Breast epithelium (tissue), 4 donors: Measurements from ENCODE around the gene SOD2. TPM values are rescaled to one million over a fixed set of nuclear protein-coding genes. Genes with fewer than 3 reads are reported as not detected.

Experiments used
- DNase-seq, 2 donors: peaks; one replicate each; pipeline ENCODE4 v3.0.0-alpha.2; 2019; ENCODE audit warnings: low spot score in 2 of 2
- H3K27ac ChIP-seq, 2 donors: fragments of 200-600 bp; sonication (generic) in 1 of 2; one replicate each; pipeline ENCODE4 v1.5.1; 2016 to 2019; ENCODE audit warnings: mild to moderate bottlenecking in 1 of 2
- H3K27me3 ChIP-seq, 2 donors: fragments of 200-600 bp; sonication (generic) in 1 of 2; one replicate each; pipeline versions ENCODE4 v1.5.1 to v1.6.0; 2017 to 2019; ENCODE audit warnings: control low read depth in 1 of 2, mild to moderate bottlenecking in 1 of 2
- H3K36me3 ChIP-seq: fragments of 200-600 bp; one replicate; pipeline ENCODE4 v1.5.1; 2019
- H3K4me1 ChIP-seq, 2 donors: fragments of 200-600 bp; sonication (generic); one replicate each; pipeline ENCODE4 v1.5.1; 2016 to 2019; ENCODE audit warnings: control low read depth in 1 of 2
- H3K4me3 ChIP-seq, 3 donors: fragments of 200-600 bp; sonication (generic); 1 replicate in 2 of 3; 2 replicates in 1 of 3; pipeline ENCODE4 v1.5.1; 2016 to 2019; ENCODE audit warnings: mild to moderate bottlenecking in 3 of 3, moderate library complexity in 2 of 3
- H3K9me3 ChIP-seq, 2 donors: fragments of 200-600 bp; sonication (generic) in 1 of 2; one replicate each; pipeline ENCODE4 v1.5.1; 2016 to 2019; ENCODE audit warnings: control low read depth in 1 of 2
- CTCF ChIP-seq, 3 donors: fragments of 450-650 bp; IDR thresholded peaks; one replicate each; pipeline ENCODE4 v1.5.1; 2016 to 2017; ENCODE audit warnings: antibody characterized with exemption in 3 of 3, mild to moderate bottlenecking in 3 of 3, moderate library complexity in 3 of 3
- POLR2A ChIP-seq: fragments of 450-650 bp; IDR thresholded peaks from one replicate; pipeline ENCODE4 v1.6.1; 2016; ENCODE audit warnings: antibody characterized with exemption, mild to moderate bottlenecking, moderate library complexity
- POLR2AphosphoS5 ChIP-seq, 3 donors: sonication (generic); formaldehyde crosslinking; IDR thresholded peaks; one replicate each; pipeline ENCODE4 v1.6.1; 2017; ENCODE audit warnings: antibody characterized with exemption in 3 of 3
- intact Hi-C: fragments of 100-400 bp; cut with DNase I; formaldehyde crosslinking; loops from one replicate; pipeline ENCODE4 v1.15.1; 2023; ENCODE audit warnings: low total_unique reads
- total RNA-seq, 3 donors: library from RNA; depleted of rRNA; stranded (reverse); fragments of >200 nt; gene quantifications; one replicate each; pipeline ENCODE4 v1.1.0, GENCODE V29; 2016

SOD2 gene
- total RNA-seq, 3 donors from 2014 or later = 999 to 1,273 (median 1,163) TPM

GRCh38 chr6:159682295-159682694, 10.7 kb downstream of the SOD2 start:
- intact Hi-C loops = no loop called here
- peaks cover 6% of the 10 kb centered on the region for H3K36me3 ChIP-seq
- TF ChIP-seq POLR2AphosphoS5 (IDR thresholded peaks at IDR 0.05) (no peak), POLR2A (no peak), CTCF (IDR thresholded peaks at IDR 0.05) (no peak)
- H3K27ac ChIP-seq = no peak overlapping the region
- no peak overlapping the region for H3K4me3 ChIP-seq
- no peaks in the 10 kb centered on the region for H3K27me3 ChIP-seq
- no peak for DNase-seq
- H3K9me3 ChIP-seq = no peaks in the 10 kb centered on the region
- H3K4me1 ChIP-seq = no peaks in the 10 kb centered on the region

- H3K9me3 ChIP-seq = no peaks in the 10 kb centered on the region
- TF ChIP-seq CTCF (IDR thresholded peaks at IDR 0.05) (no peak), POLR2A (no peak), POLR2AphosphoS5 (IDR thresholded peaks at IDR 0.05) (no peak)
- no peak overlapping the region for H3K27ac ChIP-seq
- intact Hi-C loops = no loop called here
- no peaks in the 10 kb centered on the region for H3K4me1 ChIP-seq
- H3K4me3 ChIP-seq = no peak overlapping the region
- peaks cover 6% of the 10 kb centered on the region for H3K36me3 ChIP-seq
- no peaks in the 10 kb centered on the region for H3K27me3 ChIP-seq
- DNase-seq = no peak
Observed at GRCh38 chr6:159681191-159681880, 11.7 kb downstream of the SOD2 start.

GRCh38 chr6:159680104-159680503, 12.9 kb downstream of the SOD2 start:
- TF ChIP-seq POLR2A (no peak), CTCF (IDR thresholded peaks at IDR 0.05) (no peak), POLR2AphosphoS5 (IDR thresholded peaks at IDR 0.05) (no peak)
- H3K4me1 ChIP-seq = no peaks in the 10 kb centered on the region
- no peaks in the 10 kb centered on the region for H3K27me3 ChIP-seq
- no peak overlapping the region for H3K27ac ChIP-seq
- intact Hi-C loops = no loop called here
- H3K9me3 ChIP-seq = no peaks in the 10 kb centered on the region
- H3K36me3 ChIP-seq = peaks cover 6% of the 10 kb centered on the region
- H3K4me3 ChIP-seq = no peak overlapping the region
- DNase-seq = no peak

GRCh38 chr6:159679091-159680077, 13.7 kb downstream of the SOD2 start:
- Histone ChIP-seq H3K4me3 (no peak overlapping the region), H3K27ac (no peak overlapping the region), H3K27me3 (no peaks in the 10 kb centered on the region), H3K36me3 (peaks cover 6% of the 10 kb centered on the region), H3K4me1 (no peaks in the 10 kb centered on the region), H3K9me3 (no peaks in the 10 kb centered on the region)
- no peak for DNase-seq
- TF ChIP-seq POLR2AphosphoS5 (IDR thresholded peaks at IDR 0.05) (no peak), CTCF (IDR thresholded peaks at IDR 0.05) (no peak), POLR2A (no peak)
- intact Hi-C loops = no loop called here

- Histone ChIP-seq H3K27ac (no peak overlapping the region), H3K4me1 (no peaks in the 10 kb centered on the region), H3K27me3 (no peaks in the 10 kb centered on the region), H3K9me3 (no peaks in the 10 kb centered on the region), H3K36me3 (peaks cover 6% of the 10 kb centered on the region), H3K4me3 (no peak overlapping the region)
- intact Hi-C loops = no loop called here
- DNase-seq = no peak
- no peak for TF ChIP-seq POLR2AphosphoS5 (IDR thresholded peaks at IDR 0.05)
- TF ChIP-seq CTCF (IDR thresholded peaks at IDR 0.05) = no peak
- TF ChIP-seq POLR2A = no peak
Observed at GRCh38 chr6:159678574-159678973, 14.5 kb downstream of the SOD2 start.
